ENCODE results near the gene HECTD2.

DNA sequence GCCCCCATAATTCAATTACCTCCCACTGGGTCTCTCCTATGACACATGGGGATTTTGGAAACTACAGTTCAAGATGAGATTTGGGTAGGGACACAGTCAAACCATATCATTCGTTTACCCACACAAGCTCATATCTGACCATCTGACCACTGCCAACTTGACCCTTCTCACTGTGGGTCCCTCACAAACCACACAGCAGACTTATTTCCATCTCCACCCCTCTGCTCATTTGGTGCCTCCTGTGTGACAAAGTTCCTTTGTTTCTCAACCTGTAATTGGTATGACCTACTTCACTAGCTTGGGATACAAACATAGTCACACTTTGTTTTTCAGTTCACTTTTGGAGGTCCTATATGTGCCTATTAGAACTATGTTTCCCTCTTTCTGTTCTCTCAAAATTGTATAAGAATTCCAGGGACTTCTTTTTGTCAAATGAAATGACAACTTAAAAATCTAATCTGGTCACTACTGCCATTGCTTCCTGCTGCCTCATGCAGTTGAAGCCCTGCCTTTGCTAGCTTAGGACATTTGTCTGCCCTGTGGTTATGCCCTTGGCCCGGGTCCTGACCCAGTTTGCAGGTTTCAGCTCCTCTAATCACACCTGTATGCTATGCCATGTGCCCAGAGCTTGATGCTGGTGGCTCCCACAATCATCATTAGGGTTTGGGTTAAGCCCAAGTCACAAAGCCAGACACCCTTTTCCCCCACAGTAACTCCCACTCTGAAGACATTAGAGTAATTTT lies 152.9 kb downstream of the HECTD2 start:
- TF ChIP-seq, protein P1, sequence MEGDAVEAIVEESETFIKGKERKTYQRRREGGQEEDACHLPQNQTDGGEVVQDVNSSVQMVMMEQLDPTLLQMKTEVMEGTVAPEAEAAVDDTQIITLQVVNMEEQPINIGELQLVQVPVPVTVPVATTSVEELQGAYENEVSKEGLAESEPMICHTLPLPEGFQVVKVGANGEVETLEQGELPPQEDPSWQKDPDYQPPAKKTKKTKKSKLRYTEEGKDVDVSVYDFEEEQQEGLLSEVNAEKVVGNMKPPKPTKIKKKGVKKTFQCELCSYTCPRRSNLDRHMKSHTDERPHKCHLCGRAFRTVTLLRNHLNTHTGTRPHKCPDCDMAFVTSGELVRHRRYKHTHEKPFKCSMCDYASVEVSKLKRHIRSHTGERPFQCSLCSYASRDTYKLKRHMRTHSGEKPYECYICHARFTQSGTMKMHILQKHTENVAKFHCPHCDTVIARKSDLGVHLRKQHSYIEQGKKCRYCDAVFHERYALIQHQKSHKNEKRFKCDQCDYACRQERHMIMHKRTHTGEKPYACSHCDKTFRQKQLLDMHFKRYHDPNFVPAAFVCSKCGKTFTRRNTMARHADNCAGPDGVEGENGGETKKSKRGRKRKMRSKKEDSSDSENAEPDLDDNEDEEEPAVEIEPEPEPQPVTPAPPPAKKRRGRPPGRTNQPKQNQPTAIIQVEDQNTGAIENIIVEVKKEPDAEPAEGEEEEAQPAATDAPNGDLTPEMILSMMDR (conservative IDR thresholded peaks at IDR 0.05): no peak
- no peak for TF ChIP-seq ZFX (IDR thresholded peaks at IDR 0.05)
